Nephron progenitor cell (in vitro differentiated cells): Measurements from ENCODE around the gene METTL26.
A peak's percentile ranks its signal among the peaks of the same experiment; 100 is the strongest.

Experiments
- DNase-seq: peaks from one replicate; pipeline ENCODE4 v3.0.0; 2021
- H3K27ac Mint-ChIP-seq: 2 replicates; pipeline ENCODE4 v1.8.0; 2021; ENCODE audit warnings: mild to moderate bottlenecking, moderate library complexity, mixed read lengths
- H3K27me3 Mint-ChIP-seq: 2 replicates; pipeline ENCODE4 v1.8.0; 2021; ENCODE audit warnings: mild to moderate bottlenecking, low read depth, mixed read lengths; ENCODE audit not compliant: poor library complexity
- H3K36me3 Mint-ChIP-seq: 2 replicates; pipeline ENCODE4 v1.8.0; 2021; ENCODE audit warnings: low read depth, mixed read lengths
- H3K4me1 Mint-ChIP-seq: 2 replicates; pipeline ENCODE4 v1.8.0; 2021; ENCODE audit warnings: mixed read lengths
- H3K4me3 Mint-ChIP-seq: 2 replicates; pipeline ENCODE4 v1.8.0; 2021; ENCODE audit warnings: mild to moderate bottlenecking, moderate library complexity, mixed read lengths
- H3K9me3 Mint-ChIP-seq: 2 replicates; pipeline ENCODE4 v1.8.0; 2021; ENCODE audit warnings: mild to moderate bottlenecking, moderate library complexity, mixed read lengths
- TF ChIP-seq, protein P1 (sequence below): fragments of 200-600 bp; sonication (generic); IDR thresholded peaks from 2 replicates; pipeline ENCODE4 v1.5.0; 2021; ENCODE audit warnings: antibody characterized with exemption

The METTL26 gene

DNA sequence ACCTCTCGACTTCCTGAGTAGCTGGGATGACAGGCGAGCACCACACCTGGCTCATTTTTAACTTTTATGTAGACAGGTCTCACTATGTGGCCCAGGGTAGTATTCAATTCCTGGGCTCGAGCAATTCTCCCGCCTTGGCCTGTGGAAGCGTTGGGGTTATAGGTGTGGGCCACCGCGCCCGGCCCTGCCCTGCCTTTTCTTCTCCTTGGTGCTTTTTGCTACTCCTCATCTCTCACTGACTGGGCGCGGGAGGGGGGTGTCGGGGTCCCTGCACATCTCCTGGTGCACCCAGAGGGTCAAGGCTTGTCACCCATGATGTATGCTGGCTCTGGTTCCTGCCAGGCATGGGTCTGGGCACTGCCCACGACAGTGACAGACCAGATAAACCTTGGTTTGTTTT, 8.5 kb upstream of the METTL26 start:
- no peak for DNase-seq
- Mint-ChIP-seq H3K4me3 (no peak overlapping the region), H3K27me3 (peaks cover 18% of the 10 kb centered on the region), H3K27ac (no peak overlapping the region), H3K4me1 (peaks cover 38% of the 10 kb centered on the region), H3K9me3 (no peaks in the 10 kb centered on the region), H3K36me3 (peaks cover 6% of the 10 kb centered on the region)
- TF ChIP-seq, protein P1, sequence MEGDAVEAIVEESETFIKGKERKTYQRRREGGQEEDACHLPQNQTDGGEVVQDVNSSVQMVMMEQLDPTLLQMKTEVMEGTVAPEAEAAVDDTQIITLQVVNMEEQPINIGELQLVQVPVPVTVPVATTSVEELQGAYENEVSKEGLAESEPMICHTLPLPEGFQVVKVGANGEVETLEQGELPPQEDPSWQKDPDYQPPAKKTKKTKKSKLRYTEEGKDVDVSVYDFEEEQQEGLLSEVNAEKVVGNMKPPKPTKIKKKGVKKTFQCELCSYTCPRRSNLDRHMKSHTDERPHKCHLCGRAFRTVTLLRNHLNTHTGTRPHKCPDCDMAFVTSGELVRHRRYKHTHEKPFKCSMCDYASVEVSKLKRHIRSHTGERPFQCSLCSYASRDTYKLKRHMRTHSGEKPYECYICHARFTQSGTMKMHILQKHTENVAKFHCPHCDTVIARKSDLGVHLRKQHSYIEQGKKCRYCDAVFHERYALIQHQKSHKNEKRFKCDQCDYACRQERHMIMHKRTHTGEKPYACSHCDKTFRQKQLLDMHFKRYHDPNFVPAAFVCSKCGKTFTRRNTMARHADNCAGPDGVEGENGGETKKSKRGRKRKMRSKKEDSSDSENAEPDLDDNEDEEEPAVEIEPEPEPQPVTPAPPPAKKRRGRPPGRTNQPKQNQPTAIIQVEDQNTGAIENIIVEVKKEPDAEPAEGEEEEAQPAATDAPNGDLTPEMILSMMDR = no peak

DNA sequence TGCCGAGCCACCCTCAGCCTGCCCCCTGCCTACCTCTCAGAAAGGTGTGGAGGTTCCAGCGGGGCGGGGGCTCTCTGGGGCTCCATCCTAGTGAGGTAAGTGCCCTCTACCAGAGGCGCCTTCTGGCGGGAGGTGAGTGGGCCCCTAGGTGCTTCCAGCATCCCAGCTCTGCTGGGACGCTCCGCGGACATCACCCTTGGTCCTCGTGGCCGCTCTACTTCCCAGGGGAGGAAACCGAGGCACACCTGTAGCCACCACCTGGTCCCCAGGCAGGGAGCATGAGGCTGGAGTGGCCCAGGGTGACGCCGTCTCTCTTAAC, 6.9 kb upstream of the METTL26 start:
- Mint-ChIP-seq H3K4me1 (peaks cover 46% of the 10 kb centered on the region), H3K9me3 (no peaks in the 10 kb centered on the region), H3K27ac (no peak overlapping the region), H3K36me3 (peaks cover 6% of the 10 kb centered on the region), H3K27me3 (peaks cover 18% of the 10 kb centered on the region), H3K4me3 (peak overlapping the region; percentile 77)
- no peak for DNase-seq
- TF ChIP-seq, protein P1 = no peak

DNA sequence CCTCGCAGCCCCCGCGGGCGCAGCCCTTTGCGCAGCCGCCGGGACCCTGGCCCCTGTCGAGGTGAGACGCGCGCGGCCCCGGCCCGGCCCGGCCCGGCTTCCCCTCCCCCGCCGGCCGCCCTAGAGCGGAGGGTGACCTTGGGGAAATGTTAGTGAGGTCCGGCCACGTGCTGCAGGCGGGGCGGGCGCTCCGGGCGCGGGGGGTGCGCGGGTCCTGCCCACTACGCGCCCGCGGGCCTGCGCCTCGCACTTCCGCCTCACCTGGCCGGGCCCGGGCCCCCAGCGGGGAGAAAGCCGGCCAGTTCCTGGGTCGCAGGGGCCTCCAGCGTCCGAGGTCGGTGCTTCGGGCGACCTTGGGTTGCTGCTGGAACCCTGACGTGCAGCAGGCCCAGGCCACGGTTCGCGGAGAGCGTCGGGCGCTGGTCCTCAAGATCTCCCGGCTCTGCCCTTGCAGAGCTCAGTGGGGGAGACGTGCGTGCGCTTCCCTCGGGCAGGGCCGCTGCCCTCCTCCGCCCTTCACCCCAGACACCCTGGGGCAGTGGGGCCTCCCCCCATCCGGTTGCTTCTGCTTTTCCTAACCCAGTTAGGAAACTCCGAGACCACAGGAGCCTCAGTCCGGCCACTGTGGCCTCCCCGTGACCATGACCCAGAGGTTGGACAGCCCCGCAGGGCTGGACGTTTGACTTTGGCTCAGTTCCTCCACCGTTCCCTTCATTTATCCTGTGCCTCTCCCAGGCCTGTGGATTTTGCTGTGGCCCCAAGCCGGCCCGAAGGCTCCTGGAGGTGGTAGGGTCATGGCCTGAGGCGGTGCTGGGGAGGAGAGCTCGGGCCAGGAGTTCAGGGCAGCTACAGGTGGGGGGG, 6.3 kb upstream of the METTL26 start:
- DNase-seq = peak; percentile 61
- TF ChIP-seq, protein P1 = no peak
- H3K27me3 Mint-ChIP-seq = peaks cover 18% of the 10 kb centered on the region
- H3K9me3 Mint-ChIP-seq = no peaks in the 10 kb centered on the region
- peaks cover 6% of the 10 kb centered on the region for H3K36me3 Mint-ChIP-seq
- peaks cover 49% of the 10 kb centered on the region for H3K4me1 Mint-ChIP-seq
- H3K27ac Mint-ChIP-seq = no peak overlapping the region
- peak overlapping the region; percentile 77 for H3K4me3 Mint-ChIP-seq

DNA sequence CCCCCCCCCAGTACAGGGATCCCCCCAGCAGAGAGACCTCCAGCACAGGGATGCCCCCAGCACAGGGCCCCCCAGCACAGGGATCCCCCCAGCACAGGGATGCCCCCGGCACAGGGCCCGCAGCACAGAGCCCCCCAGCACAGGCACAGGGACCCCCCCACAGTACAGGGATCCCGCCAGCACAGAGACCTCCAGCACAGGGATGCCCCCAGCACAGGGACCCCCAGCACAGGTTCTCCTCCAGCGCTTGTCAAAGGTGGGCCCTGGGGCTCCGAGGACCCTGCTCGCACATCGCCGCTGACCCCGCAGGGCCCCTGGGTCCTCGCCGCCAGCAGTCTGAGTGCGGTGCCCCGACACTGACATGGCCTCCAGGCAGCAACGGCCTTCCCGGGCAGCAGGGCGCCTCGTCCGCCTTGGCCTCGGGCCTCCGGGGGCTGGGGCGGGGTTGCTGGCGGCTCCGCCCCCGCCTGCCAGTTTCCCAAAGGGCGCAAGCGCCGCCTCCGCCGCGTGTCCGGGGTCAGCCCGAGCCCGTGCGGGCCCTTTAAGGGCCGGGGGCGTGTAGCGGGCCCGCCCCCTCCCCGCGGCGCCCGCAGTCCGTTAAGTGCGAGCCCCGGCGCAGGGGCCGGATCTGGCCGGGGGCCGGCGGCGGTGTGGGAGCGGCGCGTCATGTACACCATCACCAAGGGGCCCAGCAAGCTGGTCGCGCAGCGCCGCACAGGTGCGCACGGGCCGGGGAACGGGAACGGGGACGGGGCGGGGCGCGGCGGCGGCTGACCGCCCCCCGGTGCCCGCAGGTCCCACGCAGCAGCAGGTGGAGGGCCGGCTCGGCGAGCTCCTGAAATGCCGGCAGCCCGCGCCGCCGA, 5.5 kb upstream of the METTL26 start, which contains the start of gene MCRIP2:
TSS of gene MCRIP2 (plus strand) at position 503 of the 863 bp plus-strand sequence. CDS start at position 667, 164 bp downstream.
- Mint-ChIP-seq H3K27me3 (peaks cover 21% of the 10 kb centered on the region), H3K36me3 (peaks cover 6% of the 10 kb centered on the region), H3K9me3 (no peaks in the 10 kb centered on the region), H3K27ac (no peak within 1 kb of the TSS), H3K4me3 (peak within 1 kb of the TSS; percentile 78), H3K4me1 (peaks cover 52% of the 10 kb centered on the region)
- TF ChIP-seq, protein P1 = no peak
- DNase-seq = peak; percentile 88

DNA sequence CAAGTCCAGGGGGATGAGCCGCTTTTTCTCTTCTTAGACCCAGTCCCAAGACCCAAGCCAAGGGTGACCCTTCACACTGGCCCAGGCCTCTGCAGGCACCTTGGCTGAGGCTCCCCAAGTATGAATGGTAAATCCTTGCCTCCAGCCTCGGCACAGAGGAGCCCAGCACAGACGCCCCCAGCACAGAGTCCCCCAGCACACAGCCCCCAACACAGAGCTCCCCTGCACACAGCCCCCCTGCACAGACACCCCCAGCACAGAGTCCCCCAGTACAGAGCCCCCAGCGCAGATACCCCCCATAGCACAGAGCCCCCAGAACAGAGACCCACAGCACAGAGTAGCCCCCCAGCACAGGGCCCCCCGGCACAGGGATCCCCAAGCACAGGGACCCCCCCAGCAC, 4.5 kb upstream of the METTL26 start:
- Mint-ChIP-seq H3K36me3 (peaks cover 6% of the 10 kb centered on the region), H3K4me1 (peaks cover 52% of the 10 kb centered on the region), H3K9me3 (no peaks in the 10 kb centered on the region), H3K4me3 (peak overlapping the region; percentile 78), H3K27ac (no peak overlapping the region), H3K27me3 (peaks cover 24% of the 10 kb centered on the region)
- no peak for DNase-seq
- TF ChIP-seq, protein P1 = no peak
